Left hindlimb (tissue), 1 donor: ENCODE measurements around the gene EPN1.

Source experiments
- DNase-seq: peaks from one replicate; pipeline ENCODE4 v3.0.0-alpha.2; 2018

Gene EPN1

DNA sequence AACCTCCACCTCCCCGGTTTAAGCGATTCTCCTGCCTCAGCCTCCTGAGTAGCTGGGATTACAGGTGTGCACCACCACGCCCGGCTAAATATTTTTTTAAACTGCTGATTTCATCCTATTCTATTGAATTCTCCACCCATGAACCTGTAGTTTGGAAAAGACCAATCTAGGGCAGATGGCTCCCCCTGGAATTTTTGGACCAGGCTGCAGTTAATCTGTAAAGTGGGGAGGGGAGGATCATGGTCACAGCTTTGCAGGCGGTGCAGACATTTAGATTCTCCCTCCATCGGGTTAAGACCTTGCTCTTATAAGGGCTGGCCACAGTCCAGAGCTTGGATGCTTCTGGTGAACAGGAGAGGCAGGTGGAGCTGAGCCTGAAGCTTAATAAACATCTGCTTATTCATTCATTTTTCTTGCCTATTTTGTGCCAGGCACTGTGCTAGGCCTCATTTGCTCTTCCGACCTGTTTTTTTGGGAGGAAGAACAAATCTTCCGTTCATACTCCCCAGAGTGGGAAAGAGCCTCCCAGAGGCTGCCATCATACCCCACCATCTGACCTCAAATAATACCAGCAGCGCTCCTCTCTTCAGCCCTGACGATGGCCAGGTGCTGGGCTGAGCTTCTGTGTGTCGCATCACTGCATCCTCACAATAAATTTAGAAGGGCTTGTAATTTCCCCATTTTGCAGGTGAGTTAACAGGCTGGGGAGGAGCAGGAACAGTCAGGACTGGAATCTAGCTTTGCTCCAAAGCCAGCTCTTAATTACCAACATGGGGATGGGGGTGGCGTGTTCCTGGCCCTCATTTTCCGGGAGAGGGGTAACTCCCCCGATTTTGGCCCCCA is 27.9 kb upstream of the EPN1 start:
- no peak for DNase-seq

DNA sequence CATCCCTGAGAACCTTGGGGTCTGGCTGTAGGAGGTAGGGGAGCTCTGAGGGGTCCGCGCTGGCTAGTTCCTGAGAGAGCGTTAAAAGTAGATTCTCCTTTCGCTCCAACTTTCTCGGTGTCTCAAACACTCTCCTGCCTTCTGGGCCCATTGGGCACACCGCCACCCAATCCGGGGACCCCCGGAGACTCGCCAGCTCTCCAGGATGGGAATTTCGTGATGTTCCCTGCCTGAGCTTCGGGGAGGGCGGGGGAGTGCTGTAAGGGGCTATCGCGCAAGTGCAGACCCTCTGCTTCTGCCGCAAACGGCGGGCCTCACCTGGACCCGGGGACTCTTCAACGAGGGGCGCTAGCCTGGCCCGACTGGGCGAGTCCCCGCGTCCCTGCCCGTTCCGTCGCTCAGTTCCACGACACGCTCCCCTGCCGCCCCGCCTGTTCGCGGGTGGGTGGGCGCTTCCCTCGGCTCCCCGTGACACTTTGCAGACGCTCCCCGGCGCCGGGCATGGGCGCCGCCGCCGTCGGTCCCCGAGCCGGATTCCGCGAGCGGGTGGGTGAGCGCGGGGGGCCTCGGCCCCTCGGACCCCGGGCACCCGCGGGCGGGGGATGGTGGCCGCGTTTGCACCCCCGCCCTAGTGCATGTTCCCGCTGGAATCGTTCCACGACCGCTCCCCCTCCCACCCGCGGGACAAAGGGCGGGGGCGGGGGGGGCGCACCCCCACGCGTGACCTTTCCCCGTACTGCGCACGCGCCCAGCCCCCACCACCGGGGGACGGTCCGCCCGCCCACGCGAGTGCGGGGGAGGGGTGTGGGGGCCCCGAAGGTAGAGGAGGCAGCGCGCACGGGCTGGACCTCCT is 27.1 kb upstream of the EPN1 start, which contains the start of gene CCDC106:
CCDC106 (plus strand) TSS at position 481 of the 853 bp plus-strand sequence. CDS start 835 bp downstream, outside the sequence.
- DNase-seq = peak; percentile 87

DNA sequence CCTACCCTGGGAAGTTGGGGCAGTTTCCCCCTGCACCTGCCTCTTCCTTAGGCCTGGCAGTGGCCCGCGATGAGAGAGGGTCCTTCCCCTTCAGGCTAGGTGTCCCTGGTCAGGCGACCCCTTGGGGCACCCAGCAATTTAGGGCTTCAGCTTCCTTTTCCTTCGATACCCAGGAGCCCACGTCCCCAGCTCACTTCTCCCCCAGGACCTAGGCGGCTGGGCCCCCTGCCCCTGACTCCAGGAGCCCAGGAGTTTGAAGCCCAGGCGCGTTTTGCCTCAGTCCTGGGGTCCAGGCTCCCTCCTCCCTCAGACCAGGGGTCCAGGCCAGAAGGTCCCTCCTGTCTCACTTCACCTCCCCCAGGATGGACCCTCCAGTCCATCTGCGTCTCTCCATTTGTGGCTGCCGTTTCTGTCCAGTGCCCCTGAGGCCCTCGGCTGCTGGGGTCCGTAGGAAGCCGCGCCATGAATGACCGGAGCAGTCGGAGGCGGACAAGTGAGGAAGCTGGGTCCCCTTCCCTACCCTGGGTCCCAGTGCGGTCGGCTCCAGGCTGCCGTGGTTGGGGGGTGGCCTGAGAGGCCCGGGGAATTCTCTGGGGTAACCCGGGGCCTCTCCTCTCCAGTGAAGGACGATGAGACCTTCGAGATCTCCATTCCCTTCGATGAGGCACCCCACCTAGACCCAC is 26.3 kb upstream of the EPN1 start:
- no peak for DNase-seq

GRCh38 chr19:55649268-55650125 is 25.5 kb upstream of the EPN1 start:
- DNase-seq = no peak

GRCh38 chr19:55650126-55650557 is 24.9 kb upstream of the EPN1 start:
- DNase-seq = no peak

DNA sequence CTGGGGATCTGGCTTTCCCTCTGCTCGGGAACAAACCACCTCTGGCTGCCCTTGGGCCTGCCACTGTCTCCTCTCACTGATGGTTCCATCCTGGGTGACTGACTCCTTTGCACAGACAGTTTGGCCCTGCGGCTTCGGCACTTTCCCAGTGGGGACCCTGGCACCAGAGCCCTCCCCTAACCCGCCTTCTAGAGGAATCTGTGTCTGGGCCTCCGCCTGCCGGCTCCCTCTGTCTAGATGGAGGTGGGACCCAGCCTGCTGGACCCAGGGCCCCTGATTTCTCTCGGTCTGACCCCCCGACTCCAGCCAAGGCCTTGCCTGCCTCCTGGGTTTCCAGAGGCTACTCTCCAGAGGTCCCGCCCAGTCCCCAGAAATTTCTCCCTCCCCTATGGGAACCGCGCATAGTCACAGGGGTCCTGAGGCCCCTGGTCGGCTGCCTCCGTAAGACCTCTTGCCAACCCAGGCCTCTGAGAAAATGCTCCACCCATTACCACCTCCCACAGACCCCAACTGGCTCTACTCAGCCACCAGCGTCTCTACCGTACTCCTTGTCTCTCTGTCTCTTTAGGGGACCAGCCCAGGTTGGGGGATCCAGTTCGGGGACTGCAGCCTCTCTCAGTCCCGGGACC is 24.3 kb upstream of the EPN1 start:
- DNase-seq = no peak

GRCh38 chr19:55651236-55651635 is 23.8 kb upstream of the EPN1 start:
- DNase-seq = no peak

GRCh38 chr19:55652311-55653128 is 22.5 kb upstream of the EPN1 start:
- DNase-seq = no peak

- DNase-seq = peak; percentile 99
These were observed 21.2 kb upstream of the EPN1 start for GRCh38 chr19:55653651-55654322.

- DNase-seq = peak; percentile 99
These were observed 20.6 kb upstream of the EPN1 start for GRCh38 chr19:55654323-55654867.

- peak; percentile 98 for DNase-seq
These were observed 20.0 kb upstream of the EPN1 start, which contains the start of gene U2AF2 for GRCh38 chr19:55654868-55655647. U2AF2 (plus strand) TSS chr19:55655035; CDS start chr19:55655105, 70 bp downstream.

GRCh38 chr19:55655648-55656040 is 19.4 kb upstream of the EPN1 start:
- DNase-seq = no peak

DNA sequence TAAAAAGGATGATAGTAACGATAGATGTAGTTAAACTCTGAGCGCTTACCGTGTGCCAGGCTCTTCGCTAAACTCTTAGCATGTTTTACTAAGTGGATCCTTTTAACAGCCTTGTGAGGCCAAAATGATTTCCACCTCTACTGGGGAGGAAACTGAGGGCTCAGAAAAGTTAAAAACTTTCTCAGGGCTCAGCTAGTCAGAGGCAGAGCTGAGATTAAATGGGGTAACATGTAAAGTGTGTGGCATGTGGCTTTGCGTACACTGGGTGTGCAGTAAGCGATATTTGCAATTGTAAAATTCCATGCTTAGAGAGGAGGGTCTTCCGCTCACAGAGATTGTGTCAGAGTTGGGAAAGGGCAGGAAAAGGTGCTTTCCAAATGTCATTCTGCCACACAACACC is 18.5 kb upstream of the EPN1 start:
- no peak for DNase-seq

DNA sequence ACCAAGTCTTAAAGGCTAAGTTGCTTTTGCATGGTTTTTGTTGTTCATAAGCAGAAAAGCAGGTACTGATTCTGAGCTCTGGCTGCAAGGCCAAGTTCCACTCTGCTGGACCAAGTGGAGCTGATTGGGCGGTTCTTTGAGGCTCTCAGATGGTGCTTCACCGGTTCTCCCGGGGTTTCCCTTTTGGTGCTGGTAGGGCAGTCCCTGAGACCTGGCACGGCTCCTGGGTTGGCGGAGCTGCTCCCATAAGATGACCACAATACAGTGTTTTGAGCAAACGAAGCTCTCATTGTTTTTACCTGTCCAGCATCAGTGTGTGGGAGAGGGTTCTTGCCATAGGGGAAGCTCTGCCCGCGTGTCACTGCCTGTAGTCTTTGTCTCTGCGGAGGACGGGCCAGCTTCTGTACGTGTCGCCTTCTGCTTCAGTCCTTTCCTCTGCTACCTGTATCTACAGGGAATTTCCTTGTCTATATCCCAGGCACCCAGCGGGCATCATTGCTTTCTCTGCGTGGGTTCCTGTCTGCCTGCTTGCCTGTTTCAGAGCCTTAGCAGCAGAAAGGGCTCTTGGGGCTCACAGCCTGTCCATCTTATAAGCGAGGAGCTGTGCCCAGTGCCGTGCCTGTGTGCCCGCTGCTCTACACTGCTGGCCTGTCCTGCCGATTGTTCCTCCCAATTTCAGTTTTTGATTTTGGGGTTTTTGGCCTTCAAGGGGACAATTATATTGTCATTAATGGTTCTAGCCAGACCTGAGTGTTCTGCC is 17.9 kb upstream of the EPN1 start:
- DNase-seq = no peak

- DNase-seq = no peak
These were observed 16.1 kb upstream of the EPN1 start for GRCh38 chr19:55658846-55659459.

DNA sequence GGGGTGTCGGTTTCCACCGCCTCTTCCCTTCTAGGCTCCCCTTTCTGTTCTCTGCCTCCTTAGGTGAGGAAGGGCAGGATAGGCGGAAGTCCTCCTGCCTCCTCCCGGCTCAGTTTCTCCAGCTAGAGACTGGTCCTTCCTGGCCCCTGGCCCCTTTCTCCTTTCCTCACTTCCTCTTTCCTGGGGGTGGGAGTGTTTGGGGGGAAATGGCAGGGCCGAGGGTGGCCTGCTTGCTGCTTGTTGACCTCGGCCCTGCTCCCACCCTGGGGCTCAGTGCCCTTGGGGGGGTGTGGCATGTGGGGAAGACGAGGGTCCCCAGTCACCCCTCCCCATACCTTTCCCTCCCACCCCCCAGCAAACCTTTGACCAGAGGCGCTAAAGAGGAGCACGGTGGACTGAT is 15.2 kb upstream of the EPN1 start:
- DNase-seq = no peak

- no peak for DNase-seq
These were observed 14.6 kb upstream of the EPN1 start for GRCh38 chr19:55660404-55660803.

GRCh38 chr19:55660991-55661390 is 14.0 kb upstream of the EPN1 start:
- DNase-seq = no peak
